HG03354 (cell line): ENCODE results near the gene GDI1.
A peak's percentile ranks its signal among the peaks of the same experiment; 100 is the strongest.

Source experiments
- ATAC-seq: cut with Tn5 transposase; IDR thresholded peaks from one replicate; pipeline ENCODE4 v1.9.1; 2021; ENCODE audit warnings: mild to moderate bottlenecking; ENCODE audit not compliant: unreplicated experiment, poor library complexity, severe bottlenecking

GDI1 gene

GRCh38 chrX:154434394-154435168 lies 2.4 kb upstream of the GDI1 start:
- ATAC-seq, result no peak

- no peak for ATAC-seq
Measured at GRCh38 chrX:154435171-154435733, 1.7 kb upstream of the GDI1 start.

- peak; percentile 46 for ATAC-seq
Measured at GRCh38 chrX:154436374-154436982, 476 bp upstream of the GDI1 start.

GRCh38 chrX:154437971-154438893 lies 1.3 kb downstream of the GDI1 start:
- ATAC-seq, result no peak

GRCh38 chrX:154439841-154440240 lies 2.9 kb downstream of the GDI1 start:
- no peak for ATAC-seq

GRCh38 chrX:154440623-154441357 lies 3.8 kb downstream of the GDI1 start:
- no peak for ATAC-seq

GRCh38 chrX:154441564-154441963 lies 4.6 kb downstream of the GDI1 start:
- ATAC-seq, result no peak

GRCh38 chrX:154441984-154442707 lies 5.2 kb downstream of the GDI1 start:
- no peak for ATAC-seq

- peak; percentile 5 for ATAC-seq
Measured at GRCh38 chrX:154443479-154443910, 6.5 kb downstream of the GDI1 start.

GRCh38 chrX:154443992-154444754 lies 7.2 kb downstream of the GDI1 start, which contains the start of gene FAM50A:
FAM50A (plus strand) TSS chrX:154444141; CDS start chrX:154444236, 95 bp downstream.
- peak; percentile 74 for ATAC-seq

- ATAC-seq, result no peak
Measured at GRCh38 chrX:154444755-154445246, 7.8 kb downstream of the GDI1 start.

GRCh38 chrX:154445776-154446175 lies 8.8 kb downstream of the GDI1 start:
- no peak for ATAC-seq

GRCh38 chrX:154446430-154446829 lies 9.5 kb downstream of the GDI1 start:
- no peak for ATAC-seq

GRCh38 chrX:154448484-154448883 lies 11.5 kb downstream of the GDI1 start:
- ATAC-seq, result no peak

GRCh38 chrX:154449618-154450017 lies 12.7 kb downstream of the GDI1 start:
- no peak for ATAC-seq

GRCh38 chrX:154450312-154450711 lies 13.4 kb downstream of the GDI1 start:
- ATAC-seq, result no peak

- ATAC-seq, result no peak
Measured at GRCh38 chrX:154452823-154453222, 15.9 kb downstream of the GDI1 start.
